SK-N-SH treated with all-trans-retinoic acid at 6 μM for 48 hours (cell line): ENCODE results near the gene ANKHD1.

Experiments used
- ATAC-seq: fragments of 200-7000 bp; cut with Tn5 transposase; 3 replicates; pipeline ENCODE4 v1.9.1; 2020; ENCODE audit warnings: mild to moderate bottlenecking, moderate library complexity
- BACH2 ChIP-seq: fragments of 250-450 bp; sonication (Bioruptor Pico); IDR thresholded peaks from 2 replicates; pipeline ENCODE4 v1.9.0; 2021; ENCODE audit warnings: mild to moderate bottlenecking, borderline replicate concordance
- CREB5 ChIP-seq: fragments of 250-450 bp; sonication (Bioruptor Pico); IDR thresholded peaks from 2 replicates; pipeline ENCODE4 v1.5.1; 2020; ENCODE audit warnings: low read depth, mild to moderate bottlenecking, moderate library complexity
- CSDC2 ChIP-seq: fragments of 250-450 bp; sonication (Bioruptor Pico); IDR thresholded peaks from 2 replicates; pipeline ENCODE4 v1.5.0; 2020; ENCODE audit warnings: mild to moderate bottlenecking, moderate library complexity
- CSRNP3 ChIP-seq: fragments of 250-450 bp; sonication (Bioruptor Pico); IDR thresholded peaks from 2 replicates; pipeline ENCODE4 v1.5.1; 2021; ENCODE audit warnings: mild to moderate bottlenecking, moderate library complexity
- ESRRG ChIP-seq: fragments of 250-450 bp; sonication (Bioruptor Pico); IDR thresholded peaks from 2 replicates; pipeline ENCODE4 v1.6.1; 2021; ENCODE audit warnings: mild to moderate bottlenecking
- GLIS3 ChIP-seq: fragments of 250-450 bp; sonication (Bioruptor Pico); IDR thresholded peaks from 2 replicates; pipeline ENCODE4 v1.5.0; 2020; ENCODE audit warnings: mild to moderate bottlenecking, moderate library complexity
- ISL1 ChIP-seq: fragments of 250-450 bp; sonication (Bioruptor Pico); IDR thresholded peaks from 2 replicates; pipeline ENCODE4 v2.1.2; 2022; ENCODE audit warnings: mild to moderate bottlenecking, moderate library complexity
- OSR1 ChIP-seq: fragments of 250-450 bp; sonication (Bioruptor Pico); IDR thresholded peaks from 2 replicates; pipeline ENCODE4 v1.8.0; 2022; ENCODE audit warnings: moderate library complexity, mild to moderate bottlenecking, inconsistent platforms
- PATZ1 ChIP-seq: fragments of 250-450 bp; sonication (Bioruptor Pico); IDR thresholded peaks from 2 replicates; pipeline ENCODE4 v1.8.0; 2020; ENCODE audit warnings: mild to moderate bottlenecking, moderate library complexity, borderline replicate concordance
- POU6F1 ChIP-seq: fragments of 250-450 bp; sonication (Bioruptor Pico); IDR thresholded peaks from 2 replicates; pipeline ENCODE4 v1.8.0; 2021; ENCODE audit warnings: low read depth, mild to moderate bottlenecking, moderate library complexity, borderline replicate concordance
- PPARA ChIP-seq: fragments of 250-450 bp; sonication (Bioruptor Pico); IDR thresholded peaks from 2 replicates; pipeline ENCODE4 v1.5.0; 2020; ENCODE audit warnings: mild to moderate bottlenecking, borderline replicate concordance
- RARB ChIP-seq: fragments of 250-450 bp; sonication (Bioruptor Pico); IDR thresholded peaks from 2 replicates; pipeline ENCODE4 v1.8.0; 2021; ENCODE audit warnings: mild to moderate bottlenecking, moderate library complexity
- SNAI2 ChIP-seq: fragments of 250-450 bp; sonication (Bioruptor Pico); IDR thresholded peaks from 2 replicates; pipeline ENCODE4 v1.5.0; 2020; ENCODE audit warnings: mild to moderate bottlenecking, moderate library complexity
- TCF4 ChIP-seq: fragments of 250-450 bp; sonication (Bioruptor Pico); IDR thresholded peaks from 2 replicates; pipeline ENCODE4 v1.8.0; 2021; ENCODE audit warnings: mild to moderate bottlenecking, moderate library complexity, borderline replicate concordance
- TOX ChIP-seq: fragments of 250-450 bp; sonication (Bioruptor Pico); IDR thresholded peaks from 2 replicates; pipeline ENCODE4 v1.8.0; 2021; ENCODE audit warnings: mild to moderate bottlenecking, moderate library complexity, borderline replicate concordance
- ZC3H10 ChIP-seq: fragments of 250-450 bp; sonication (Bioruptor Pico); IDR thresholded peaks from 2 replicates; pipeline ENCODE4 v1.5.1; 2021; ENCODE audit warnings: mild to moderate bottlenecking, moderate library complexity
- ZFP3 ChIP-seq: fragments of 250-450 bp; sonication (Bioruptor Pico); IDR thresholded peaks from 2 replicates; pipeline ENCODE4 v1.5.0; 2020; ENCODE audit warnings: mild to moderate bottlenecking, moderate library complexity
- ZFP30 ChIP-seq: fragments of 450-650 bp; formaldehyde crosslinking; IDR thresholded peaks from 2 replicates; pipeline ENCODE4 v1.5.0; 2022; ENCODE audit warnings: mild to moderate bottlenecking, moderate library complexity
- ZNF565 ChIP-seq: fragments of 450-650 bp; formaldehyde crosslinking; conservative IDR thresholded peaks from 2 replicates; pipeline ENCODE4 v1.5.0; 2020; ENCODE audit warnings: low read depth, mild to moderate bottlenecking, moderate library complexity
- ZNF70 ChIP-seq: fragments of 450-650 bp; formaldehyde crosslinking; IDR thresholded peaks from 2 replicates; pipeline ENCODE4 v1.5.0; 2020; ENCODE audit warnings: mild to moderate bottlenecking, moderate library complexity
- TF ChIP-seq, protein P1 (sequence below): fragments of 250-450 bp; sonication (Bioruptor Pico); IDR thresholded peaks from 2 replicates; pipeline ENCODE4 v1.5.0; 2020; ENCODE audit warnings: mild to moderate bottlenecking, moderate library complexity

The ANKHD1 gene

GRCh38 chr5:140403613-140404012 lies 2.0 kb downstream of the ANKHD1 start:
- no peak for TF ChIP-seq ESRRG (CRISPR knock-in tag)
- TF ChIP-seq CSRNP3 (CRISPR knock-in tag) = no peak
- TF ChIP-seq, protein P1, sequence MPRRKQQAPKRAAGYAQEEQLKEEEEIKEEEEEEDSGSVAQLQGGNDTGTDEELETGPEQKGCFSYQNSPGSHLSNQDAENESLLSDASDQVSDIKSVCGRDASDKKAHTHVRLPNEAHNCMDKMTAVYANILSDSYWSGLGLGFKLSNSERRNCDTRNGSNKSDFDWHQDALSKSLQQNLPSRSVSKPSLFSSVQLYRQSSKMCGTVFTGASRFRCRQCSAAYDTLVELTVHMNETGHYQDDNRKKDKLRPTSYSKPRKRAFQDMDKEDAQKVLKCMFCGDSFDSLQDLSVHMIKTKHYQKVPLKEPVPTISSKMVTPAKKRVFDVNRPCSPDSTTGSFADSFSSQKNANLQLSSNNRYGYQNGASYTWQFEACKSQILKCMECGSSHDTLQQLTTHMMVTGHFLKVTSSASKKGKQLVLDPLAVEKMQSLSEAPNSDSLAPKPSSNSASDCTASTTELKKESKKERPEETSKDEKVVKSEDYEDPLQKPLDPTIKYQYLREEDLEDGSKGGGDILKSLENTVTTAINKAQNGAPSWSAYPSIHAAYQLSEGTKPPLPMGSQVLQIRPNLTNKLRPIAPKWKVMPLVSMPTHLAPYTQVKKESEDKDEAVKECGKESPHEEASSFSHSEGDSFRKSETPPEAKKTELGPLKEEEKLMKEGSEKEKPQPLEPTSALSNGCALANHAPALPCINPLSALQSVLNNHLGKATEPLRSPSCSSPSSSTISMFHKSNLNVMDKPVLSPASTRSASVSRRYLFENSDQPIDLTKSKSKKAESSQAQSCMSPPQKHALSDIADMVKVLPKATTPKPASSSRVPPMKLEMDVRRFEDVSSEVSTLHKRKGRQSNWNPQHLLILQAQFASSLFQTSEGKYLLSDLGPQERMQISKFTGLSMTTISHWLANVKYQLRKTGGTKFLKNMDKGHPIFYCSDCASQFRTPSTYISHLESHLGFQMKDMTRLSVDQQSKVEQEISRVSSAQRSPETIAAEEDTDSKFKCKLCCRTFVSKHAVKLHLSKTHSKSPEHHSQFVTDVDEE (CRISPR knock-in tag) = no peak
- no peak for TF ChIP-seq CREB5
- TF ChIP-seq TOX (CRISPR knock-in tag) = no peak
- no peak for TF ChIP-seq GLIS3 (CRISPR knock-in tag)
- TF ChIP-seq ZNF565 = no peak
- no peak for TF ChIP-seq ZC3H10 (CRISPR knock-in tag)
- no peak for TF ChIP-seq CSDC2
- TF ChIP-seq SNAI2 (CRISPR knock-in tag) = no peak
- TF ChIP-seq ZNF70 (CRISPR knock-in tag) = no peak
- TF ChIP-seq ZFP3 (CRISPR knock-in tag) = no peak
- TF ChIP-seq ISL1 = no peak
- TF ChIP-seq POU6F1 (CRISPR knock-in tag) = no peak
- TF ChIP-seq OSR1 = no peak
- TF ChIP-seq PATZ1 (CRISPR knock-in tag) = no peak
- TF ChIP-seq ZFP30 (CRISPR knock-in tag) = no peak
- TF ChIP-seq TCF4 (CRISPR knock-in tag) = no peak
- no peak for ATAC-seq

DNA sequence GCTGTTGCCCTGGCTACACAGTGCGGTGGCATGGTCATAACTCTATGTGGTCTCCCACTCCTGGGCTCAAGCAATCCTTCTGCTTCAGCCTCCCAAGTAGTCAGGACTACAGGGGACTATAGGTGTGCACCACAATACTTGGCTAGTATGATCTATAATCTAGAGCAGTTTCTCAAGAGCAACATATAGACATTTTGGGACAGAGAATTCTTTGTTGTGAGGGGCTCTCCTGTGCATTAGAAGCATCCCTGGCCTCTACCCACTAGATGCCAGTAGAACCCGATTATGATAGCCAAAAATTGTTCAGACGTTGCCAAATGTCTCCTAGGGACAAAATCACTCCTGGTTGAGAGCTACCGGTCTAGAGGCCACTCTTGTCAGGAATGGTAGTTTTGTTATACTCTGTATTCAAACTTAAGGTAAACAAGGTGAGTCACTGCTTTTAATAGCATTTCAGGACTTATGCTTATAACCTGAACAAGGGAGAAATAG lies 7.2 kb downstream of the ANKHD1 start:
- ATAC-seq = no peak; the same call in 2 of the 3 replicates
- no peak for TF ChIP-seq BACH2 (CRISPR knock-in tag)
- no peak for TF ChIP-seq PATZ1 (CRISPR knock-in tag)
- TF ChIP-seq RARB (CRISPR knock-in tag) = no peak
- no peak for TF ChIP-seq TCF4 (CRISPR knock-in tag)
- no peak for TF ChIP-seq ZFP3 (CRISPR knock-in tag)
- no peak for TF ChIP-seq PPARA (CRISPR knock-in tag)
- no peak for TF ChIP-seq TOX (CRISPR knock-in tag)
- TF ChIP-seq ZNF70 (CRISPR knock-in tag) = no peak
- no peak for TF ChIP-seq ZC3H10 (CRISPR knock-in tag)
